Activated T-cell treated with anti-CD3 and anti-CD28 coated beads, Interleukin-2, amount 50 U/mL, for 48 hours (primary cell): ENCODE results near the gene ACSS1.

Source experiments
- DNase-seq, 2 experiments: peaks; one replicate each; pipeline ENCODE4 v3.0.0-alpha.2; 2020

The ACSS1 gene

GRCh38 chr20:25058051-25058846, at the start of gene ACSS1:
Gene ACSS1 (minus strand): TSS chr20:25058139. CDS start chr20:25058102, 37 bp downstream.
- DNase-seq = peak; percentile 79 to 82

- DNase-seq = no peak
Measured at GRCh38 chr20:25103526-25103925, 45.6 kb upstream of the ACSS1 start.

GRCh38 chr20:25100914-25101313, 43.0 kb upstream of the ACSS1 start:
- DNase-seq = no peak

GRCh38 chr20:25099601-25100140, 41.7 kb upstream of the ACSS1 start:
- no peak for DNase-seq

- no peak for DNase-seq
Measured at GRCh38 chr20:25097498-25097897, 39.6 kb upstream of the ACSS1 start.

GRCh38 chr20:25090492-25091429, 32.8 kb upstream of the ACSS1 start:
- DNase-seq = peak; percentile 64 to 72

GRCh38 chr20:25089662-25090061, 31.7 kb upstream of the ACSS1 start:
- DNase-seq = no peak

- no peak for DNase-seq
Measured at GRCh38 chr20:25089096-25089495, 31.2 kb upstream of the ACSS1 start.

GRCh38 chr20:25088267-25088666, 30.3 kb upstream of the ACSS1 start:
- no peak for DNase-seq

GRCh38 chr20:25087186-25087929, 29.4 kb upstream of the ACSS1 start:
- peak in 1 of 2 experiments; percentile 9 for DNase-seq

GRCh38 chr20:25085756-25086495, 28.0 kb upstream of the ACSS1 start:
- peak in 1 of 2 experiments; percentile 13 for DNase-seq

GRCh38 chr20:25084626-25085187, 26.8 kb upstream of the ACSS1 start:
- DNase-seq = peak; percentile 36 to 44

GRCh38 chr20:25083773-25084625, 26.1 kb upstream of the ACSS1 start:
- DNase-seq = peak; percentile 26 to 28

- DNase-seq = peak in 1 of 2 experiments; percentile 28
Measured at GRCh38 chr20:25083141-25083772, 25.3 kb upstream of the ACSS1 start.

- peak in 1 of 2 experiments; percentile 17 for DNase-seq
Measured at GRCh38 chr20:25082498-25082873, 24.5 kb upstream of the ACSS1 start.

- DNase-seq = peak in 1 of 2 experiments; percentile 24
Measured at GRCh38 chr20:25081730-25082497, 24.0 kb upstream of the ACSS1 start, which contains the start of gene VSX1. Gene VSX1 (minus strand): TSS chr20:25082141. CDS start chr20:25082096, 45 bp downstream.

GRCh38 chr20:25081065-25081729, 23.3 kb upstream of the ACSS1 start:
- DNase-seq = peak; percentile 59 to 68

- DNase-seq = peak in 1 of 2 experiments; percentile 9
Measured at GRCh38 chr20:25079171-25079570, 21.2 kb upstream of the ACSS1 start.
